Naive thymus-derived CD4-positive, alpha-beta T cell (primary cell): Measurements from ENCODE around the gene WSCD2. TPM values are rescaled to one million over a fixed set of nuclear protein-coding genes. Genes with fewer than 3 reads are reported as not detected.
"Not testable (repeated sequence)": the region's sequence is repeated elsewhere in the genome, so short reads cannot be mapped to it uniquely, and the experiment has no call there.

Experiments used
- ATAC-seq: fragments of 150-1000 bp; cut with Tn5 transposase; 2 replicates; pipeline ENCODE4 v1.10.0; 2021; ENCODE audit warnings: mild to moderate bottlenecking, moderate library complexity
- CTCF ChIA-PET: fragments of 350-600 bp; sonication (Branson Sonifier 250); formaldehyde crosslinking; loops from one replicate; lab custom pipeline; 2021; ENCODE audit warnings: antibody characterized with exemption; lab: Charles Lee
- POLR2A ChIA-PET: fragments of 350-600 bp; sonication (Branson Sonifier 250); formaldehyde crosslinking; loops from one replicate; lab custom pipeline; 2021; ENCODE audit warnings: antibody characterized with exemption, inconsistent platforms; lab: Charles Lee
- DNase-seq, 9 donors: peaks; one replicate each; pipeline versions ENCODE4 v3.0.0 to v3.0.0-alpha.2; 2020 to 2022; ENCODE audit warnings: mixed read lengths in 1 of 9
- H3K27ac ChIP-seq: one replicate; pipeline ENCODE4 v1.7.0; 2013; ENCODE audit warnings: mild to moderate bottlenecking, low read depth, low read length, moderate library complexity
- H3K27me3 ChIP-seq, 2 donors: one replicate each; pipeline ENCODE4 v1.7.0; 2013; ENCODE audit warnings: low read length in 2 of 2, mild to moderate bottlenecking in 2 of 2, moderate library complexity in 2 of 2; ENCODE audit not compliant: control insufficient read depth in 2 of 2, insufficient read depth in 2 of 2
- H3K36me3 ChIP-seq, 3 experiments: 1 replicate in 2 of 3; 2 replicates in 1 of 3; pipeline ENCODE4 v1.7.0; 2013; ENCODE audit warnings: low read length in 3 of 3, mild to moderate bottlenecking in 3 of 3, moderate library complexity in 1 of 3; ENCODE audit not compliant: insufficient read depth in 3 of 3, control insufficient read depth in 2 of 3
- H3K4me1 ChIP-seq, 2 donors: one replicate each; pipeline ENCODE4 v1.7.0; 2013; ENCODE audit warnings: low read length in 2 of 2, mild to moderate bottlenecking in 2 of 2, moderate library complexity in 1 of 2; ENCODE audit not compliant: control insufficient read depth in 2 of 2, insufficient read depth in 2 of 2
- H3K4me3 ChIP-seq: 2 replicates; pipeline ENCODE4 v1.7.0; 2013; ENCODE audit warnings: mild to moderate bottlenecking, low read length
- H3K9me3 ChIP-seq, 3 experiments: 1 replicate in 2 of 3; 2 replicates in 1 of 3; pipeline ENCODE4 v1.7.0; 2013; ENCODE audit warnings: low read length in 3 of 3; ENCODE audit not compliant: control insufficient read depth in 2 of 3
- H3K27ac Mint-ChIP-seq, 9 donors: one replicate each; pipeline ENCODE4 v1.8.0; 2020 to 2022; ENCODE audit warnings: mixed read lengths in 9 of 9, mild to moderate bottlenecking in 8 of 9, moderate library complexity in 5 of 9, inconsistent platforms in 2 of 9
- H3K27me3 Mint-ChIP-seq, 5 donors: one replicate each; pipeline ENCODE4 v1.8.0; 2021 to 2022; ENCODE audit warnings: mixed read lengths in 5 of 5, mild to moderate bottlenecking in 1 of 5
- H3K36me3 Mint-ChIP-seq, 5 donors: one replicate each; pipeline ENCODE4 v1.8.0; 2020 to 2022; ENCODE audit warnings: mixed read lengths in 5 of 5, mild to moderate bottlenecking in 3 of 5, inconsistent platforms in 1 of 5
- H3K4me1 Mint-ChIP-seq, 7 donors: one replicate each; pipeline ENCODE4 v1.8.0; 2020 to 2022; ENCODE audit warnings: mixed read lengths in 7 of 7, mild to moderate bottlenecking in 3 of 7, inconsistent platforms in 1 of 7
- H3K4me3 Mint-ChIP-seq, 10 donors: one replicate each; pipeline ENCODE4 v1.8.0; 2020 to 2022; ENCODE audit warnings: mild to moderate bottlenecking in 10 of 10, mixed read lengths in 10 of 10, moderate library complexity in 6 of 10, inconsistent platforms in 2 of 10
- H3K9me3 Mint-ChIP-seq, 11 donors: one replicate each; pipeline ENCODE4 v1.8.0; 2020 to 2022; ENCODE audit warnings: mixed read lengths in 11 of 11, mild to moderate bottlenecking in 4 of 11, inconsistent platforms in 1 of 11, moderate library complexity in 1 of 11
- intact Hi-C, 2 donors: fragments of 100-400 bp; cut with micrococcal nuclease; formaldehyde crosslinking; loops; one replicate each; pipeline ENCODE4 v1.15.1; 2023
- polyA plus RNA-seq, 2 donors: library from polyadenylated mRNA; unstranded; fragments of 300-500 nt; fragmentation: Illumina TruSeq; gene quantifications; one replicate each; pipeline ENCODE4 v1.2.3, GENCODE V29; 2021
- total RNA-seq, 6 experiments: library from RNA in 5 of 6; stranded (reverse) in 5 of 6; gene quantifications; 1 replicate in 5 of 6; 2 replicates in 1 of 6; pipeline ENCODE4 v1.2.3 and lab custom pipeline; 2021 to 2026

The WSCD2 gene
- total and polyA plus RNA-seq, 7 experiments from 2014 or later, result not detected

DNA sequence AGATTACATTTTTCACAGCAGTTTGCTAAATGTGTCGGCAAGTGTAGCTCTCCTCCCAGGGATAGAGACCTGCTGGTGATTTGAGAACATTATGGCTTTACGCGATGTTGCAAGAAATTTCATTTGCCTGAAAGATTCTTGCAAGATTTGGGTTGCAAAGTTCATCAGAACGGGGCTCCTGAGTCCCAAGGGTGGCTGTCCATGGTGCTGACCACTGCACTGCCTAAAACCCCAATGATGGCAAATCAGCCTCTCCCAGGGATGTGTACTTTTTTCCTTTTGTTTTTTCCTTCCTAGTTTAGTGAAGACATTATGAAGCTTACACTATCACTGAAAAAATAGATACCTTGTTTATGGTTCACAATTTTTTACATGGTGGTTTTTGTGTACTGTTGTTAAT is 85.4 kb downstream of the WSCD2 start:
- Histone ChIP-seq H3K27me3 (no peaks in the 10 kb centered on the region), H3K4me3 (no peak overlapping the region), H3K4me1 (no peaks in the 10 kb centered on the region), H3K9me3 (no peaks in the 10 kb centered on the region), H3K27ac (no peak overlapping the region), H3K36me3 (no peaks in the 10 kb centered on the region)
- ATAC-seq (no peak), DNase-seq (peak in 2 of 9 donors; percentile 1 to 2)
- peaks cover 0 to 50% (median 37%) of the 10 kb centered on the region in 5 donors for H3K27me3 Mint-ChIP-seq
- POLR2A ChIA-PET, result no interaction called here
- H3K27ac Mint-ChIP-seq, result no peak overlapping the region
- CTCF ChIA-PET, result no interaction called here
- intact Hi-C loops, result no loop called here
- no peaks in the 10 kb centered on the region for H3K4me1 Mint-ChIP-seq
- H3K9me3 Mint-ChIP-seq, result peaks cover 0 to 11% (median 0%) of the 10 kb centered on the region in 11 donors
- H3K4me3 Mint-ChIP-seq, result no peak overlapping the region
- H3K36me3 Mint-ChIP-seq, result peaks cover 0 to 3% (median 0%) of the 10 kb centered on the region in 5 donors

DNA sequence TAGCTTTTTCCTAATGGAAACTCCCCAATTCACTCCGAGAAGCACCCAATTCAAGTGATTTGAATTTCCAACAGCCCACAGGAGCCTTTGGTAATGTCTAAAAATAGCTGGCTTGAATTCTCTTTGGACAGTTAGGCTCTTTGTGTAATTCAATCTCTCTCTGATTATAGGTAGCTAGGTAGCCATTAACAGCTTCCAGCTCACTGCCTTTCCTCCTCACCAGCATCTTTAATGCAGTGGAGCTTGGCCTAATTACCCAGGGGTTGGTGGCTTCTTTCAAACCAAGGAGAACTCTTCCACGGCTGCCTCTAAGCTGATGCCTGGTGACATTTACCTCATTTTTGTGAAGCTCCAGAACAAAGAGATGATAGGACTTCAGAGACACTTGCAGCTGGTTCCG is 86.4 kb downstream of the WSCD2 start:
- POLR2A ChIA-PET, result no interaction called here
- no peaks in the 10 kb centered on the region for H3K9me3 ChIP-seq
- Mint-ChIP-seq H3K4me1 (no peaks in the 10 kb centered on the region), H3K9me3 (peaks cover 0 to 10% (median 0%) of the 10 kb centered on the region in 11 donors), H3K4me3 (no peak overlapping the region), H3K27me3 (peaks cover 0 to 48% (median 32%) of the 10 kb centered on the region in 5 donors), H3K27ac (no peak overlapping the region), H3K36me3 (peaks cover 0 to 3% (median 0%) of the 10 kb centered on the region in 5 donors)
- no peak overlapping the region for H3K27ac ChIP-seq
- H3K4me1 ChIP-seq, result no peaks in the 10 kb centered on the region
- H3K27me3 ChIP-seq, result no peaks in the 10 kb centered on the region
- intact Hi-C loops, result no loop called here
- ATAC-seq (no peak), DNase-seq (no peak)
- no peak overlapping the region for H3K4me3 ChIP-seq
- no peaks in the 10 kb centered on the region for H3K36me3 ChIP-seq
- CTCF ChIA-PET, result no interaction called here

DNA sequence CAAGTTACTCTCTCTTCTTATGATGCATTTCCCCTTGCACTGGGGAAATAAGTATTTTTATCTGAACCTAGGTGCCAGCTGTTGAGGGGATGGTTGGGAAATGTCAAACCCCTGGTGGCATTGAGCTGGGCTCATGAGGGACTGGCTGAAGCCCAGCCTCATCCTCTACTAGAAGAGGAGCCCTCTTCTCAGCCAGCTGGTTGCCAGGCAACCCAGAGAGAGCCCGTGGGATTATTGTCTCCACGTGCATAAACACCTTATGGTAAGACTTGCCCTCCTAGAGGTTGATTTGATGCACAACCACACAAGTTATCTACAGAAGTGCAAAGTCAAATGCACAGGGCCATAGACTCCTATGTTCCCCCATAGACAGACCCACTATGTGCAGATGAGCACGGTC is 89.8 kb downstream of the WSCD2 start:
- Mint-ChIP-seq H3K4me3 (no peak overlapping the region), H3K36me3 (no peaks in the 10 kb centered on the region), H3K4me1 (no peaks in the 10 kb centered on the region), H3K9me3 (peaks cover 0 to 3% (median 0%) of the 10 kb centered on the region in 11 donors), H3K27me3 (peaks cover 0 to 27% (median 20%) of the 10 kb centered on the region in 5 donors), H3K27ac (no peak overlapping the region)
- CTCF ChIA-PET, result no interaction called here
- no peak for DNase-seq
- H3K27ac ChIP-seq, result no peak overlapping the region
- H3K4me1 ChIP-seq, result no peaks in the 10 kb centered on the region
- ATAC-seq, result no peak
- H3K9me3 ChIP-seq, result no peaks in the 10 kb centered on the region
- POLR2A ChIA-PET, result no interaction called here
- intact Hi-C loops, result no loop called here
- H3K36me3 ChIP-seq, result no peaks in the 10 kb centered on the region
- no peaks in the 10 kb centered on the region for H3K27me3 ChIP-seq
- H3K4me3 ChIP-seq, result no peak overlapping the region

DNA sequence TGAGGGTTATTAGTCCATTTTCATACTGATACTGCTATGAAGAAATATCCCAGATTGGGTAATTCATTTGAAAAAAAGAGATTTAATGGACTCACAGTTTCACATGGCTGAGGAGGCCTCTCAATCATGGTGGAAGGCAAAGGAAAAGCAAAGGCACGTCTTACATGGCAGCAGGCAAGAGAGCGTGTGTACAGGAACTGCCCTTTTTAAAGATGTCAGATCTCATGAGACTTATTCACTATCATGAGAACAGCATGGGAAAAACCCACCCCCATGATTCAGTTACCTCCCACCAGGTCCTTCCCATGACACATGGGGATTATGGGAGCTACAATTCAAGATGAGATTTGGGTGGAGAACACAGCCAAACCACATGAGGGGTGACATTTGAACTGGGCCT is 96.0 kb downstream of the WSCD2 start:
- H3K36me3 ChIP-seq, CTCF ChIA-PET, ATAC-seq, H3K4me1 Mint-ChIP-seq, H3K27me3 ChIP-seq, POLR2A ChIA-PET, H3K36me3 Mint-ChIP-seq, DNase-seq, H3K4me3 Mint-ChIP-seq, H3K4me3 ChIP-seq, H3K27ac Mint-ChIP-seq, H3K27ac ChIP-seq, H3K4me1 ChIP-seq, intact Hi-C loops, H3K9me3 ChIP-seq: not testable (repeated sequence)
- Mint-ChIP-seq H3K27me3 (peaks cover 0 to 12% (median 5%) of the 10 kb centered on the region in 5 donors), H3K9me3 (peaks cover 0 to 10% (median 0%) of the 10 kb centered on the region in 11 donors)

DNA sequence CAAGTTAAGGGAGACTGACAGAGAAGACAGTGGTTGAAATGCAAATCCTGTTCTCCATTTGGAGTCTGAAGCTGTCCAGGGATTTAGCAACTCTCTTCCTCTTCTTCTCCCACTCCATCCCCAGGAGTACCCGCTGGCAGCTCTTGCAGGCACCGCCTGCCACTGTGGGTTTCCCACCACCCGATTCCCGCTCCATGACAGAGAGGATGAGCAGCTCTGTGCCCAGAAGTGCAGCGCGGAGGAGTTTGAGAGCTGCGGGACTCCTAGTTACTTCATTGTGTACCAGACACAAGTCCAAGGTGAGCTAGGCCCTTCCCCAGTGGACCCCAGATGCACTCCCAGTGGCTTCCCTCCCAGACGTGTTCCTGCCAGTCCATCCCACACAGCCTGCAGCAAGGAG is 97.8 kb downstream of the WSCD2 start:
- intact Hi-C loops, result no loop called here
- ChIA-PET CTCF (no interaction called here), POLR2A (no interaction called here)
- Histone ChIP-seq H3K27me3 (no peaks in the 10 kb centered on the region), H3K36me3 (no peaks in the 10 kb centered on the region), H3K4me3 (no peak overlapping the region), H3K27ac (no peak overlapping the region), H3K9me3 (no peaks in the 10 kb centered on the region), H3K4me1 (no peaks in the 10 kb centered on the region)
- H3K27me3 Mint-ChIP-seq, result peaks cover 2 to 23% (median 13%) of the 10 kb centered on the region in 5 donors
- ATAC-seq (no peak), DNase-seq (no peak)
- H3K27ac Mint-ChIP-seq, result no peak overlapping the region
- H3K9me3 Mint-ChIP-seq, result peaks cover 0 to 10% (median 0%) of the 10 kb centered on the region in 11 donors
- no peak overlapping the region for H3K4me3 Mint-ChIP-seq
- no peaks in the 10 kb centered on the region for H3K4me1 Mint-ChIP-seq
- peaks cover 0 to 7% (median 0%) of the 10 kb centered on the region in 5 donors for H3K36me3 Mint-ChIP-seq

DNA sequence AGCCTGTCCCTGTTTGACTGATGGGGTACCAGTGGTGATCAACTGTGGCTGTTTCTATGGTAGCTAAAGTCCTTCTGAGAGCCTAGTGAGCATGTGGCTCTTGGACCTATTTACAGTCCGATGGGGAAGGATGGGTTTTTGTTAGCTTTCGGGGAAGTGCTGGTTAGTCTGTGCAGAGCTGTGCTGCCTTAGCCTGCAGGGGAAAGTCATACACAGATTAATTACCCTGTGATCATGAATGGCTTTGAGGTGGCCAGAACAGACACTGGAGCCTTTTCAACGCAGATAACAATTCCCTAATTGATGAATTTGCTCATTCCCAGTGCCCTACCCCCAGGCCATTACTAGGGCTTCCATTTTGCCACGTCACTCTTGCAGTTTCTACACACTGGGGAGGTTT is 99.7 kb downstream of the WSCD2 start:
- peaks cover 2 to 32% (median 19%) of the 10 kb centered on the region in 5 donors for H3K27me3 Mint-ChIP-seq
- no peak overlapping the region for H3K4me3 ChIP-seq
- no peaks in the 10 kb centered on the region for H3K9me3 ChIP-seq
- ATAC-seq, result no peak
- ChIA-PET POLR2A (no interaction called here), CTCF (no interaction called here)
- no peak overlapping the region for H3K27ac ChIP-seq
- peaks cover 0 to 10% (median 0%) of the 10 kb centered on the region in 11 donors for H3K9me3 Mint-ChIP-seq
- H3K27me3 ChIP-seq, result no peaks in the 10 kb centered on the region
- no peaks in the 10 kb centered on the region for H3K4me1 ChIP-seq
- DNase-seq, result no peak
- H3K36me3 ChIP-seq, result no peaks in the 10 kb centered on the region
- intact Hi-C loops, result no loop called here
- no peaks in the 10 kb centered on the region for H3K4me1 Mint-ChIP-seq
- peaks cover 0 to 7% (median 0%) of the 10 kb centered on the region in 5 donors for H3K36me3 Mint-ChIP-seq
- no peak overlapping the region for H3K27ac Mint-ChIP-seq
- no peak overlapping the region for H3K4me3 Mint-ChIP-seq

DNA sequence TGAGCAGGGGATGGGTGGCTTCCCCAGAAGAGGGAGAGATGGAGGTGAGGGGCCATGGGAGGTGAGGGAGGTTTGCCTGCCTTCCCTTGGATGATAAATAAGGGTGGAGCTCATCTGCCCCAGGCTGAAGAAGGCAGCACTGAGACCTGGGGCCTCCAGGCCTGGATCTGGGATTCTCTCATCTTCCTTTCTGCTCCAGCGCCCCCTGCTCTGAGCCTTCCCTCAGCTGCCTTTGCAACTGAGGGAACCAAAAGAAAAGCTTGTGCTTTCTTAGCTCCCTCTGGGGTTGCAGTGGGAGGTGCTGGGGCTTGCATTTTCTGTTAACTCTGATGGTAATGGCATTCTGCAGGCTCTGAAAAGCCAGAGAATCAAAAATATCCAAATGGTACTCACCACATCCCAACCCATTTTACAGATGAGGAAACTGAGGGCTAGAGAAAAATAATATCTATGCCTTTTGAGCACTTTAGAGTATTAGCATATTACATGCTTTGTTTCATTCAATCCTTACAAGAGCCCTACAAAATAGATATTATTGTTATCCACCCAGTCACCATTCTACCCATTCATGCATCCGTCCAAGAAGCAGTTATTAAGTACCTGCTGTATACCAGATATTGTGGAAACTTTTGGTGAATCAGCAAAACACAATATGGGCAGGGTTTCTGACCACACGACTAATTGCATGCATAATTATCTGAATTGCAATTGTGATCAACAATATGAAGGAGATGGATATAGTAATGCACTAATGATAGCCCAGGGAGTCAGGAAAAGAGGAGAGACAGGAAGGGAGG is 102.2 kb downstream of the WSCD2 start:
- intact Hi-C loops, result no loop called here

More for the DNA sequence above, 102.2 kb downstream of the WSCD2 start:
- no peak for DNase-seq
- no peaks in the 10 kb centered on the region for H3K27me3 ChIP-seq
- no peaks in the 10 kb centered on the region for H3K36me3 ChIP-seq
- H3K4me1 ChIP-seq, result no peaks in the 10 kb centered on the region
- Mint-ChIP-seq H3K4me3 (no peak overlapping the region), H3K9me3 (peaks cover 0 to 3% (median 0%) of the 10 kb centered on the region in 11 donors), H3K27ac (no peak overlapping the region), H3K4me1 (no peaks in the 10 kb centered on the region), H3K36me3 (no peaks in the 10 kb centered on the region), H3K27me3 (peaks cover 2 to 39% (median 25%) of the 10 kb centered on the region in 5 donors)
- ChIA-PET POLR2A (no interaction called here), CTCF (no interaction called here)
- H3K4me3 ChIP-seq, result no peak overlapping the region
- no peak overlapping the region for H3K27ac ChIP-seq
- H3K9me3 ChIP-seq, result no peaks in the 10 kb centered on the region
- no peak for ATAC-seq
